Kidney (tissue), 22 donors: ENCODE results near the gene ZNF567. TPM values are rescaled to one million over a fixed set of nuclear protein-coding genes. Genes with fewer than 3 reads are reported as not detected.

Experiments
- DNase-seq, 5 donors: peaks; one replicate each; pipeline ENCODE4 v3.0.0-alpha.2; 2013 to 2020
- FAIRE-seq: peaks from 2 replicates; lab custom pipeline; 2012; peaks lifted over from hg19 to GRCh38; lab: Jason Lieb, UNC
- H3K27ac ChIP-seq, 2 donors: one replicate each; pipeline ENCODE4 v1.7.0; 2013; ENCODE audit warnings: low read depth in 2 of 2, low read length in 2 of 2, inconsistent platforms in 1 of 2
- H3K27me3 ChIP-seq: one replicate; pipeline ENCODE4 v1.7.1; 2013; ENCODE audit warnings: low read length, inconsistent platforms; ENCODE audit not compliant: control insufficient read depth, insufficient read depth
- H3K36me3 ChIP-seq, 3 donors: one replicate each; pipeline versions ENCODE4 v1.7.0 to v1.7.1; 2013; ENCODE audit warnings: low read length in 3 of 3, control low read depth in 1 of 3, inconsistent platforms in 1 of 3; ENCODE audit not compliant: insufficient read depth in 3 of 3, control insufficient read depth in 2 of 3
- H3K4me1 ChIP-seq, 3 donors: one replicate each; pipeline versions ENCODE4 v1.7.0 to v1.7.1; 2013; ENCODE audit warnings: low read length in 3 of 3, inconsistent platforms in 1 of 3, low read depth in 1 of 3; ENCODE audit not compliant: control insufficient read depth in 2 of 3, insufficient read depth in 2 of 3
- H3K4me3 ChIP-seq, 3 donors: one replicate each; pipeline versions ENCODE4 v1.7.0 to v1.8.1; 2013; ENCODE audit warnings: low read length in 3 of 3, control low read depth in 1 of 3, inconsistent platforms in 1 of 3
- H3K9ac ChIP-seq, 3 donors: one replicate each; pipeline versions ENCODE4 v1.7.0 to v1.7.1; 2013; ENCODE audit warnings: low read length in 3 of 3, control low read depth in 1 of 3, inconsistent platforms in 1 of 3
- H3K9me3 ChIP-seq, 3 donors: one replicate each; pipeline versions ENCODE4 v1.7.0 to v1.7.1; 2013; ENCODE audit warnings: low read length in 3 of 3, control low read depth in 1 of 3, inconsistent platforms in 1 of 3; ENCODE audit not compliant: control insufficient read depth in 2 of 3, insufficient read depth in 1 of 3
- intact Hi-C: fragments of 100-400 bp; cut with DNase I; formaldehyde crosslinking; loops from one replicate; pipeline ENCODE4 v1.11.1; 2022
- long read RNA-seq, 10 donors: library from polyadenylated mRNA in 1 of 10; unstranded in 1 of 10; transcript quantifications; one replicate each; pipeline ENCODE4 v2.0.0 and lab custom pipeline, GENCODE V29; 2021 to 2026
- polyA plus RNA-seq: library from polyadenylated mRNA; stranded (reverse); fragments of 350-450 nt; fragmentation: Illumina TruSeq; extraction: RNeasy Lipid Tissue Mini Kit (QIAGEN cat#74804); gene quantifications from one replicate; pipeline ENCODE4 v1.2.3, GENCODE V29; 2014; ENCODE audit warnings: low read depth, low replicate concordance; ENCODE audit not compliant: insufficient read depth
- total RNA-seq: library from RNA; stranded (reverse); fragmentation: NEBNext Ultra II Directional; extraction: Animal tissue kit (Norgen Biotek cat#: 25700); gene quantifications from one replicate; pipeline ENCODE4 v1.2.1, GENCODE V29; 2021
- TF ChIP-seq, protein P1 (sequence below): IDR thresholded peaks from 3 replicates; pipeline ENCODE4 v1.5.1; 2012; ENCODE audit warnings: mild to moderate bottlenecking, moderate library complexity, borderline replicate concordance; ENCODE audit not compliant: insufficient read depth; ENCODE audit errors: extremely low read depth
- donor health status: control.
- donor health status: control.
- donor health status: control.
- donor health status: control.
- donor health status: control.
- donor health status: DM: yes; HTN: yes; CAD: no.
- donor health status: Normal renal cell carcinoma (clear cell type).

The ZNF567 gene
- total RNA-seq (9.8 TPM), polyA plus RNA-seq (4.0 TPM)
- long read RNA-seq, donor 1, partial matches to known transcripts: 0 of 2 reads
- long read RNA-seq, donor 1, other reads (novel, unspliced or antisense): 0 of 2 reads
- long read RNA-seq, donor 2: 0 reads
- long read RNA-seq, donor 3, partial matches to known transcripts: 0 of 2 reads
- long read RNA-seq, donor 3, other reads (novel, unspliced or antisense): 0 of 2 reads
- long read RNA-seq, donor 4, partial matches to known transcripts: 0 of 1 reads
- long read RNA-seq, donor 4, other reads (novel, unspliced or antisense): 0 of 1 reads
- long read RNA-seq, donor 5: 0 reads
- long read RNA-seq, donor 6: 0 reads
- long read RNA-seq, donor 7, partial matches to known transcripts: 2 of 6 reads
- long read RNA-seq, donor 7, other reads (novel, unspliced or antisense): 1 of 6 reads
- long read RNA-seq, donor 8, partial matches to known transcripts: 0 of 1 reads
- long read RNA-seq, donor 8, other reads (novel, unspliced or antisense): 0 of 1 reads
- long read RNA-seq, donor 9, partial matches to known transcripts: 0 of 1 reads
- long read RNA-seq, donor 9, other reads (novel, unspliced or antisense): 0 of 1 reads
- long read RNA-seq, donor 10: 0 reads

DNA sequence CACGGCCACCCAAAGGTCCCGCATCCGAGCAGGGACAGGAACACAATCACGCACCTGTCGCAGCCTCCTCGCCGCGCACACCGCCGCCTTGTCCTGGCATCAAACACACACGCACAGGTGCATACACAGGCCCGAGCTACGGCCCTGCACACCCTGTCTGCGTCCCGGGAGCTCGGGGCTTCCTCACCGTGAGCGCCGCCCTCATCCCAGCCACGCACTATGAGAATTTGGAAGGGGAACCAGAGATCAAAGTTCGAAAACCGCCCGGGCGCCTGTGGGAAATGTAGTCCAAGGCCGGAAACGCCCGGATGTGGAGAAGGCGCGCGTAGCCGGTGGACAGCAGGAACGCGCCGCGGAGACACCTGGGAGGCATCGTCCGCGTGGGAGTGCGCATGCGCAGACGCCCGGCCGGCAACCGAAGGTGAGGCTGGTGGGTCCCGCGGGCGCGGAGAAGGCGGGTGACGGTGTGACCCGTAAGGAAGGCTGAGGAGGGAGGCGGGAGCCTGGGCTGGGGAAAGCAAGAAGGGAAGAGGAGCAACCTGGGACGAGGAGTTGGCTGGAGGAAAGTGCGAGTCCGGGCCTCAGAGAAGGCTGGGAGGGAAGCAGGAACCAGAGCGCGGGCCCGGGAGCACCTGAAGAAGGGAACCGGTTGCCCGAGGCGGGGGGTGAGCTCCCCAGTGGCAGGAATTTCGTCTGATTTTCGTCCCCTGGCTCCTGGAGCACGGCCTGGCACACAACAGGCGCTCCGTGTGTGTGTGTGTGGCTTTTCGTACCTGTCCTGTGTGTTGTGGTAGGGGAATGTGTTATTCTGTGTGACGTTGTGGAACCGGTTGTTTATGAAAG lies at the start of gene ZNF567:
TSS of gene ZNF567 (plus strand) at position 399 of the 843 bp plus-strand sequence. CDS start 7,256 bp downstream, outside the sequence.
- H3K9me3 ChIP-seq: no peaks in the 10 kb centered on the region
- peak within 1 kb of the TSS; percentile 75 to 97 (median 79) for H3K9ac ChIP-seq
- H3K4me1 ChIP-seq: peaks cover 0 to 12% (median 6%) of the 10 kb centered on the region in 3 donors
- peak within 1 kb of the TSS; percentile 35 to 68 for H3K27ac ChIP-seq
- H3K27me3 ChIP-seq: no peaks in the 10 kb centered on the region
- intact Hi-C loops: no loop called here
- peak within 1 kb of the TSS; percentile 96 to 99 (median 96) for H3K4me3 ChIP-seq
- FAIRE-seq: no peak
- TF ChIP-seq, protein P1, sequence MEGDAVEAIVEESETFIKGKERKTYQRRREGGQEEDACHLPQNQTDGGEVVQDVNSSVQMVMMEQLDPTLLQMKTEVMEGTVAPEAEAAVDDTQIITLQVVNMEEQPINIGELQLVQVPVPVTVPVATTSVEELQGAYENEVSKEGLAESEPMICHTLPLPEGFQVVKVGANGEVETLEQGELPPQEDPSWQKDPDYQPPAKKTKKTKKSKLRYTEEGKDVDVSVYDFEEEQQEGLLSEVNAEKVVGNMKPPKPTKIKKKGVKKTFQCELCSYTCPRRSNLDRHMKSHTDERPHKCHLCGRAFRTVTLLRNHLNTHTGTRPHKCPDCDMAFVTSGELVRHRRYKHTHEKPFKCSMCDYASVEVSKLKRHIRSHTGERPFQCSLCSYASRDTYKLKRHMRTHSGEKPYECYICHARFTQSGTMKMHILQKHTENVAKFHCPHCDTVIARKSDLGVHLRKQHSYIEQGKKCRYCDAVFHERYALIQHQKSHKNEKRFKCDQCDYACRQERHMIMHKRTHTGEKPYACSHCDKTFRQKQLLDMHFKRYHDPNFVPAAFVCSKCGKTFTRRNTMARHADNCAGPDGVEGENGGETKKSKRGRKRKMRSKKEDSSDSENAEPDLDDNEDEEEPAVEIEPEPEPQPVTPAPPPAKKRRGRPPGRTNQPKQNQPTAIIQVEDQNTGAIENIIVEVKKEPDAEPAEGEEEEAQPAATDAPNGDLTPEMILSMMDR: no peak
- peaks cover 9 to 13% (median 12%) of the 10 kb centered on the region in 3 donors for H3K36me3 ChIP-seq
- DNase-seq: peak; percentile 97 to 99 (median 98)

DNA sequence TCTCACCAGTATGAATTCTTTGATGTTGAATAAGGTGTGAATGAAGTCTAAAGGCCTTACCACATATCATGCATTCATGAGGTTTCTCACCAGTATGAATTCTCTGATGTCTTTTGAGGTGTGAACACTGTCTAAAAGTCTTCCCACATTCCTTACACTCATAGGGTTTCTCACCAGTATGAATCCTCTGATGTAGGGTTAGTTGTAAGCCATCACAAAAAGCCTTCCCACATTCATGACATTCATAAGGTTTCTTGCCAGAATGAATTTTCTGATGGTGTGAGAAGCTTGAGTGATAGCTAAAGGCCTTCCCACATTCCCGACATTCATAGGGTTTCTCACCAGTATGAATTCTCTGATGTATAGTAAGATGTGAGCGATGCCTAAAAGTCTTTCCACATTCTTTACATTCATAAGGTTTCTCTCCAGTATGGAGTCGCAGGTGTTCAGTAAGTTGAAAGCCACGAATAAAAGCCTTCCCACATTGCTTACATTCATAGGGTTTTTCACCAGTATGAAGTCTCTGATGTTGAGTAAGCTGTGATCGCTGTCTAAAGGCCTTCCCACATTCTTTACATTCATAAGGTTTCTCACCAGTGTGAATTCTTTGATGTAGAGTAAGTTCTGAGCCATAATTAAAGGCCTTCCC lies 48.4 kb upstream of the ZNF567 start:
- TF ChIP-seq, protein P1: no peak
- Histone ChIP-seq H3K27me3 (no peaks in the 10 kb centered on the region), H3K36me3 (peaks cover 6 to 20% (median 16%) of the 10 kb centered on the region in 3 donors), H3K27ac (no peak overlapping the region), H3K9ac (no peak overlapping the region), H3K9me3 (peaks cover 7 to 81% (median 70%) of the 10 kb centered on the region in 3 donors), H3K4me1 (no peaks in the 10 kb centered on the region), H3K4me3 (peak overlapping the region in 2 of 3 donors; percentile 4 to 33)
- FAIRE-seq: no peak
- intact Hi-C loops: no loop called here
- DNase-seq: no peak

DNA sequence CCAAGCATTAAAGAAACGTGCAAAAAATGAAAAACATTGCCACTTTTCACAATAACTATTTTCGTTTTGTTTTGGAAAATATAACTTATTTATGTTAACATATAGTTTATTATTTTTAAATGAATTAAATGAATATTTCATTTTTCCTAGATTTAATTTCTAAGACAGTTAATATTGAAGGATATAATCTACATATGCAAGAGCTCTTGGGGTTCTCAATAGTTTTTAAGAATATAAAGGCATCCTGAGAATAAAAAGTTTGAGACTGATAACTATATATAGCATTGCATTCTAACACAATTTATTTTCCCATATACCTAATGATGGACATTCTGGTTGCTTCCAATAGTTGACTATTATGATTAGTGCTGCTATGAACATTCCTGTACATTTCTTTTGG lies 40.7 kb upstream of the ZNF567 start:
- no peaks in the 10 kb centered on the region for H3K27me3 ChIP-seq
- H3K27ac ChIP-seq: no peak overlapping the region
- H3K4me3 ChIP-seq: no peak overlapping the region
- intact Hi-C loops: no loop called here
- FAIRE-seq (peak; percentile 77), DNase-seq (no peak)
- TF ChIP-seq, protein P1: no peak
- peaks cover 7 to 54% (median 32%) of the 10 kb centered on the region in 3 donors for H3K9me3 ChIP-seq
- H3K36me3 ChIP-seq: peaks cover 11 to 35% (median 15%) of the 10 kb centered on the region in 3 donors
- no peaks in the 10 kb centered on the region for H3K4me1 ChIP-seq
- H3K9ac ChIP-seq: no peak overlapping the region
